Ovary (tissue), 3 donors: ENCODE data around the gene KIAA1614.

Experiments
- CTCF ChIP-seq, 3 donors: fragments of 450-650 bp in 2 of 3; fragments of 200-600 bp in 1 of 3; IDR thresholded peaks; one replicate each; pipeline versions ENCODE4 v1.5.1 to v1.8.0; 2016 to 2022; ENCODE audit warnings: antibody characterized with exemption in 3 of 3, mild to moderate bottlenecking in 1 of 3
- POLR2A ChIP-seq: fragments of 450-650 bp; IDR thresholded peaks from one replicate; pipeline ENCODE4 v1.6.1; 2017; ENCODE audit warnings: antibody characterized with exemption, mild to moderate bottlenecking, moderate library complexity
- donor health status: DM: no; HTN: no; CAD: no.

GRCh38 chr1:180901076-180901990, 11.4 kb upstream of the KIAA1614 start:
- TF ChIP-seq CTCF (IDR thresholded peaks at IDR 0.05): no peak
- no peak for TF ChIP-seq POLR2A
